Panc1 (cell line): ENCODE measurements around the gene UPK1B. TPM values are rescaled to one million over a fixed set of nuclear protein-coding genes. Genes with fewer than 3 reads are reported as not detected.

ENCODE experiments used
- ATAC-seq: fragments of 200-7000 bp; cut with Tn5 transposase; 2 replicates; pipeline ENCODE4 v1.9.1; 2020; ENCODE audit warnings: mild to moderate bottlenecking, moderate library complexity
- BruUV-seq: library from RNA; stranded (reverse); fragments of 400-500 nt; replicated peaks from 2 replicates; lab custom pipeline; 2021; lab: Mats Ljungman, UMichigan
- CTCF ChIA-PET: fragments of 300-600 bp; sonication (Branson Sonifier 250); formaldehyde crosslinking; loops from one replicate; lab custom pipeline; 2022; ENCODE audit warnings: antibody characterized with exemption; lab: Charles Lee
- POLR2A ChIA-PET: fragments of 300-600 bp; sonication (Branson Sonifier 250); formaldehyde crosslinking; loops from one replicate; lab custom pipeline; 2022; ENCODE audit warnings: antibody characterized with exemption; lab: Charles Lee
- DNase-seq: peaks from one replicate; pipeline ENCODE4 v3.0.0-alpha.2; 2010; ENCODE audit warnings: low read depth, low spot score
- H3K27ac ChIP-seq: 2 replicates; pipeline ENCODE4 v1.5.1; 2011; ENCODE audit warnings: mild to moderate bottlenecking, low read length, inconsistent platforms
- H3K27me3 ChIP-seq: fragments of 200-500 bp; sonication (Bioruptor generic); 2 replicates; pipeline ENCODE4 v1.6.0; 2014; ENCODE audit warnings: low read length, inconsistent platforms; ENCODE audit not compliant: control insufficient read depth, insufficient read depth
- H3K36me3 ChIP-seq: fragments of 200-500 bp; sonication (Bioruptor generic); 2 replicates; pipeline ENCODE4 v1.5.1; 2014; ENCODE audit warnings: inconsistent platforms, mild to moderate bottlenecking, low read length, moderate library complexity; ENCODE audit not compliant: control insufficient read depth, insufficient read depth
- H3K4me1 ChIP-seq: 2 replicates; pipeline ENCODE4 v1.5.1; 2011; ENCODE audit warnings: inconsistent platforms, mild to moderate bottlenecking, low read length, moderate library complexity; ENCODE audit not compliant: control insufficient read depth, insufficient read depth
- H3K4me3 ChIP-seq, 2 experiments: 2 replicates each; pipeline ENCODE4 v1.5.1; 2011 to 2012; ENCODE audit warnings: low read depth in 2 of 2, low read length in 2 of 2, mild to moderate bottlenecking in 2 of 2, inconsistent platforms in 1 of 2, moderate library complexity in 1 of 2
- H3K9me3 ChIP-seq: fragments of 200-500 bp; sonication (Bioruptor generic); 2 replicates; pipeline ENCODE4 v1.5.1; 2014; ENCODE audit warnings: low read depth, mild to moderate bottlenecking, inconsistent platforms, low read length, moderate library complexity; ENCODE audit not compliant: control insufficient read depth, insufficient read depth
- POLR2AphosphoS5 ChIP-seq: IDR thresholded peaks from 2 replicates; pipeline ENCODE4 v1.6.1; 2012; ENCODE audit warnings: mild to moderate bottlenecking, low read depth, low read length, moderate library complexity
- SIN3A ChIP-seq: IDR thresholded peaks from 2 replicates; pipeline ENCODE4 v1.6.1; 2012; ENCODE audit warnings: low read depth, mild to moderate bottlenecking, low read length, moderate library complexity, borderline replicate concordance; ENCODE audit not compliant: insufficient read depth
- TCF7L2 ChIP-seq: IDR thresholded peaks from 2 replicates; pipeline ENCODE4 v1.6.1; 2011; ENCODE audit warnings: mild to moderate bottlenecking, low read depth, low read length, inconsistent platforms
- in situ Hi-C: cut with HindIII; loops from 2 replicates; pipeline ENCODE4 v1.10.0; 2016; ENCODE audit warnings: low sequenced_read_pairs, low pct_unique_long_range_greater_than_20kb
- intact Hi-C: fragments of 100-400 bp; cut with micrococcal nuclease; formaldehyde crosslinking; loops from one replicate; pipeline ENCODE4 v1.10.0; 2022; ENCODE audit not compliant: unreplicated experiment
- total RNA-seq: library from RNA; stranded (reverse); gene quantifications from one replicate; pipeline ENCODE4 v1.2.1, GENCODE V29; 2021; ENCODE audit not compliant: unreplicated experiment
- TF ChIP-seq, protein P1 (sequence below): fragments of 450-650 bp; IDR thresholded peaks from 2 replicates; pipeline ENCODE4 v1.5.1; 2017; ENCODE audit warnings: mild to moderate bottlenecking
- TF ChIP-seq, protein P2 (sequence below), 2 experiments: IDR thresholded peaks; 2 replicates each; pipeline ENCODE4 v1.6.1; 2011 to 2012; ENCODE audit warnings: low read depth in 2 of 2, control low read depth in 1 of 2, low read length in 1 of 2, mild to moderate bottlenecking in 1 of 2, moderate library complexity in 1 of 2; ENCODE audit not compliant: insufficient read depth in 1 of 2

The UPK1B gene
- total RNA-seq, 1 experiment from 2014 or later: 4.4 TPM

GRCh38 chr3:119184796-119185570 lies 11.6 kb downstream of the UPK1B start:
- no peaks in the 10 kb centered on the region for H3K27me3 ChIP-seq
- ChIA-PET POLR2A (no interaction called here), CTCF (no interaction called here)
- DNase-seq: peak; percentile 2
- H3K27ac ChIP-seq: peak overlapping the region; percentile 10
- in situ Hi-C loops: no loop called here
- H3K4me1 ChIP-seq: peaks cover 4% of the 10 kb centered on the region; the same call in 1 of the 2 replicates
- intact Hi-C loops: no loop called here
- no TSS peak for BruUV-seq
- peak; percentile 84 for ATAC-seq
- no peaks in the 10 kb centered on the region for H3K36me3 ChIP-seq
- TF ChIP-seq SIN3A (no peak), POLR2AphosphoS5 (peak; percentile 46; the same call in 1 of the 2 replicates), TCF7L2 (no peak)
- TF ChIP-seq, protein P1, sequence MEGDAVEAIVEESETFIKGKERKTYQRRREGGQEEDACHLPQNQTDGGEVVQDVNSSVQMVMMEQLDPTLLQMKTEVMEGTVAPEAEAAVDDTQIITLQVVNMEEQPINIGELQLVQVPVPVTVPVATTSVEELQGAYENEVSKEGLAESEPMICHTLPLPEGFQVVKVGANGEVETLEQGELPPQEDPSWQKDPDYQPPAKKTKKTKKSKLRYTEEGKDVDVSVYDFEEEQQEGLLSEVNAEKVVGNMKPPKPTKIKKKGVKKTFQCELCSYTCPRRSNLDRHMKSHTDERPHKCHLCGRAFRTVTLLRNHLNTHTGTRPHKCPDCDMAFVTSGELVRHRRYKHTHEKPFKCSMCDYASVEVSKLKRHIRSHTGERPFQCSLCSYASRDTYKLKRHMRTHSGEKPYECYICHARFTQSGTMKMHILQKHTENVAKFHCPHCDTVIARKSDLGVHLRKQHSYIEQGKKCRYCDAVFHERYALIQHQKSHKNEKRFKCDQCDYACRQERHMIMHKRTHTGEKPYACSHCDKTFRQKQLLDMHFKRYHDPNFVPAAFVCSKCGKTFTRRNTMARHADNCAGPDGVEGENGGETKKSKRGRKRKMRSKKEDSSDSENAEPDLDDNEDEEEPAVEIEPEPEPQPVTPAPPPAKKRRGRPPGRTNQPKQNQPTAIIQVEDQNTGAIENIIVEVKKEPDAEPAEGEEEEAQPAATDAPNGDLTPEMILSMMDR: no peak
- TF ChIP-seq, protein P2, sequence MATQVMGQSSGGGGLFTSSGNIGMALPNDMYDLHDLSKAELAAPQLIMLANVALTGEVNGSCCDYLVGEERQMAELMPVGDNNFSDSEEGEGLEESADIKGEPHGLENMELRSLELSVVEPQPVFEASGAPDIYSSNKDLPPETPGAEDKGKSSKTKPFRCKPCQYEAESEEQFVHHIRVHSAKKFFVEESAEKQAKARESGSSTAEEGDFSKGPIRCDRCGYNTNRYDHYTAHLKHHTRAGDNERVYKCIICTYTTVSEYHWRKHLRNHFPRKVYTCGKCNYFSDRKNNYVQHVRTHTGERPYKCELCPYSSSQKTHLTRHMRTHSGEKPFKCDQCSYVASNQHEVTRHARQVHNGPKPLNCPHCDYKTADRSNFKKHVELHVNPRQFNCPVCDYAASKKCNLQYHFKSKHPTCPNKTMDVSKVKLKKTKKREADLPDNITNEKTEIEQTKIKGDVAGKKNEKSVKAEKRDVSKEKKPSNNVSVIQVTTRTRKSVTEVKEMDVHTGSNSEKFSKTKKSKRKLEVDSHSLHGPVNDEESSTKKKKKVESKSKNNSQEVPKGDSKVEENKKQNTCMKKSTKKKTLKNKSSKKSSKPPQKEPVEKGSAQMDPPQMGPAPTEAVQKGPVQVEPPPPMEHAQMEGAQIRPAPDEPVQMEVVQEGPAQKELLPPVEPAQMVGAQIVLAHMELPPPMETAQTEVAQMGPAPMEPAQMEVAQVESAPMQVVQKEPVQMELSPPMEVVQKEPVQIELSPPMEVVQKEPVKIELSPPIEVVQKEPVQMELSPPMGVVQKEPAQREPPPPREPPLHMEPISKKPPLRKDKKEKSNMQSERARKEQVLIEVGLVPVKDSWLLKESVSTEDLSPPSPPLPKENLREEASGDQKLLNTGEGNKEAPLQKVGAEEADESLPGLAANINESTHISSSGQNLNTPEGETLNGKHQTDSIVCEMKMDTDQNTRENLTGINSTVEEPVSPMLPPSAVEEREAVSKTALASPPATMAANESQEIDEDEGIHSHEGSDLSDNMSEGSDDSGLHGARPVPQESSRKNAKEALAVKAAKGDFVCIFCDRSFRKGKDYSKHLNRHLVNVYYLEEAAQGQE (IDR thresholded peaks at IDR 0.05; ENCODE audit: insufficient read depth in 1 of 2, low read depth in 2 of 2, low read length in 1 of 2): no peak
- H3K4me3 ChIP-seq: no peak overlapping the region
- no peaks in the 10 kb centered on the region for H3K9me3 ChIP-seq

GRCh38 chr3:119187266-119187665 lies 13.9 kb downstream of the UPK1B start:
- in situ Hi-C loops: no loop called here
- BruUV-seq: no TSS peak
- TF ChIP-seq, protein P1: no peak
- TF ChIP-seq, protein P2 (IDR thresholded peaks at IDR 0.05; ENCODE audit: insufficient read depth in 1 of 2, low read depth in 2 of 2, low read length in 1 of 2): no peak
- TF ChIP-seq SIN3A: no peak
- TF ChIP-seq TCF7L2: no peak
- TF ChIP-seq POLR2AphosphoS5: no peak
- no peak overlapping the region for H3K4me3 ChIP-seq
- H3K27me3 ChIP-seq: no peaks in the 10 kb centered on the region
- ChIA-PET CTCF (no interaction called here), POLR2A (interaction anchor here (0.6 kb wide), 1 partner anchor 31 kb away, joined by 8 read pairs; no protein-coding TSS in a partner anchor)
- no peaks in the 10 kb centered on the region for H3K36me3 ChIP-seq
- H3K9me3 ChIP-seq: no peaks in the 10 kb centered on the region
- no peak for DNase-seq
- H3K4me1 ChIP-seq: peaks cover 4% of the 10 kb centered on the region; the same call in 1 of the 2 replicates
- H3K27ac ChIP-seq: no peak overlapping the region
- no peak for ATAC-seq
- intact Hi-C loops: no loop called here
